ENCODE measurements around the gene RNF214.

DNA sequence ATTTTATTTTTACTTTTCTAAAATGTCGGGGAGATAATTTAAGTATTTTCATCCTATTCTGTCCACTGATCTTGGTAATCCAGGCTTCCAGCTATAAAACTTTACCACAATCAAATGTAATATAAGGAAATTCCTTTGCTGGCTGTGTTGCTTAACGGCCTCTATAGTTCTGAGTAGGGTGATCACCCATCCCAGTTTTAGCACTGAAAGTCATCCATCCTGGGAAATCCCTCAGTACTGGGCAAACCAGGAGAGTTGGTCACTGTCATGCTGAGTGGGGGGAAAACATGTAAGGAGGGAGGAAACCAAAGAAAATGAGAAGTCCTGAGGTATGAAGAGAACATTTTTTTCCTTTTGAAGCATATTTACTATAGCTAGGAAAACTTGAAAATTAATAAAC is 45.9 kb downstream of the RNF214 start:
- no peak for TF ChIP-seq CTCF (conservative IDR thresholded peaks at IDR 0.05 in 1 of 2, IDR thresholded peaks at IDR 0.05 in 1 of 2; ENCODE audit: low read depth in 1 of 2, low read length in 2 of 2)
- TF ChIP-seq EZH2 (IDR thresholded peaks at IDR 0.05; ENCODE audit: low read length, missing control alignments): no peak
